H9 (cell line): Measurements from ENCODE around the gene FOXC2. TPM values are rescaled to one million over a fixed set of nuclear protein-coding genes. Genes with fewer than 3 reads are reported as not detected.

ENCODE experiments used
- DNase-seq: peaks from one replicate; pipeline ENCODE4 v3.0.0-alpha.2; 2017
- H2AFZ ChIP-seq: one replicate; pipeline ENCODE4 v1.6.1; 2013; ENCODE audit warnings: mild to moderate bottlenecking, low read length, control low read depth, moderate library complexity
- H2AK5ac ChIP-seq: 2 replicates; pipeline ENCODE4 v1.6.1; 2013; ENCODE audit warnings: low read length, control low read depth, mixed read lengths; ENCODE audit not compliant: insufficient read length
- H2BK120ac ChIP-seq: one replicate; pipeline ENCODE4 v1.6.1; 2013; ENCODE audit warnings: low read depth, mild to moderate bottlenecking, low read length, control low read depth, inconsistent platforms; ENCODE audit not compliant: poor library complexity, severe bottlenecking
- H2BK12ac ChIP-seq: 2 replicates; pipeline ENCODE4 v1.6.1; 2013; ENCODE audit warnings: low read length, control low read depth, mixed read lengths, low read depth; ENCODE audit not compliant: insufficient read length
- H2BK15ac ChIP-seq: 2 replicates; pipeline ENCODE4 v1.6.1; 2013; ENCODE audit warnings: low read depth, low read length, control low read depth
- H2BK20ac ChIP-seq: one replicate; pipeline ENCODE4 v1.6.1; 2013; ENCODE audit warnings: low read depth, mild to moderate bottlenecking, low read length, control low read depth, inconsistent platforms; ENCODE audit not compliant: poor library complexity, severe bottlenecking
- H2BK5ac ChIP-seq: 2 replicates; pipeline ENCODE4 v1.6.1; 2013; ENCODE audit warnings: low read length, control low read depth, mixed read lengths; ENCODE audit not compliant: insufficient read length
- H3K14ac ChIP-seq: 2 replicates; pipeline ENCODE4 v1.6.1; 2013; ENCODE audit warnings: low read length, control low read depth; ENCODE audit not compliant: insufficient read depth
- H3K18ac ChIP-seq: 2 replicates; pipeline ENCODE4 v1.6.1; 2013; ENCODE audit warnings: low read depth, mild to moderate bottlenecking, mixed read lengths, low read length, control low read depth; ENCODE audit not compliant: insufficient read length
- H3K23ac ChIP-seq: 2 replicates; pipeline ENCODE4 v1.6.1; 2013; ENCODE audit warnings: low read length, control low read depth, mixed read lengths, low read depth; ENCODE audit not compliant: insufficient read length
- H3K23me2 ChIP-seq: 2 replicates; pipeline ENCODE4 v1.6.1; 2013; ENCODE audit warnings: low read depth, mild to moderate bottlenecking, mixed read lengths, low read length, control low read depth; ENCODE audit not compliant: insufficient read length, poor library complexity, severe bottlenecking
- H3K27ac ChIP-seq: 2 replicates; pipeline ENCODE4 v1.5.1; 2013; ENCODE audit warnings: low read length, control low read depth, mixed read lengths, low read depth; ENCODE audit not compliant: insufficient read length
- H3K27me3 ChIP-seq: 2 replicates; pipeline ENCODE4 v1.6.1; 2013; ENCODE audit warnings: low read length, control low read depth, inconsistent platforms; ENCODE audit not compliant: insufficient read depth
- H3K4ac ChIP-seq: 2 replicates; pipeline ENCODE4 v1.6.1; 2013; ENCODE audit warnings: low read depth, mild to moderate bottlenecking, control low read depth, inconsistent platforms, low read length, moderate library complexity
- H3K4me1 ChIP-seq: 2 replicates; pipeline ENCODE4 v1.6.1; 2013; ENCODE audit warnings: low read length, control low read depth, inconsistent platforms; ENCODE audit not compliant: insufficient read depth
- H3K4me2 ChIP-seq: 2 replicates; pipeline ENCODE4 v1.6.1; 2013; ENCODE audit warnings: low read length, control low read depth, mixed read lengths; ENCODE audit not compliant: insufficient read length, insufficient read depth
- H3K56ac ChIP-seq: 2 replicates; pipeline ENCODE4 v1.6.1; 2013; ENCODE audit warnings: low read depth, mild to moderate bottlenecking, mixed read lengths, low read length, control low read depth; ENCODE audit not compliant: insufficient read length
- H3K79me1 ChIP-seq: 2 replicates; pipeline ENCODE4 v1.6.1; 2013; ENCODE audit warnings: low read depth, mild to moderate bottlenecking, moderate library complexity, low read length, control low read depth, inconsistent platforms; ENCODE audit not compliant: insufficient read depth, poor library complexity, severe bottlenecking
- H3K79me2 ChIP-seq: 2 replicates; pipeline ENCODE4 v1.6.1; 2013; ENCODE audit warnings: low read length, control low read depth, inconsistent platforms; ENCODE audit not compliant: insufficient read depth
- H3K9ac ChIP-seq: 2 replicates; pipeline ENCODE4 v1.6.1; 2013; ENCODE audit warnings: low read length, control low read depth, mixed read lengths; ENCODE audit not compliant: insufficient read length; ENCODE audit errors: extremely low read depth
- H3K9me3 ChIP-seq: one replicate; pipeline ENCODE4 v1.6.1; 2013; ENCODE audit warnings: low read depth, low read length, inconsistent platforms; ENCODE audit not compliant: control insufficient read depth
- H3T11ph ChIP-seq: one replicate; pipeline ENCODE4 v1.6.1; 2013; ENCODE audit warnings: mild to moderate bottlenecking, low read length, control low read depth, inconsistent platforms
- H4K20me1 ChIP-seq: one replicate; pipeline ENCODE4 v1.6.1; 2013; ENCODE audit not compliant: control insufficient read depth, insufficient read length, insufficient read depth
- H4K5ac ChIP-seq: 2 replicates; pipeline ENCODE4 v1.6.1; 2013; ENCODE audit warnings: low read depth, mild to moderate bottlenecking, mixed read lengths, low read length, control low read depth; ENCODE audit not compliant: insufficient read length
- H4K8ac ChIP-seq: replicated peaks from 2 replicates; pipeline ENCODE4 v1.6.1; 2013; ENCODE audit warnings: low read length, control low read depth, mixed read lengths, low read depth; ENCODE audit not compliant: insufficient read length
- H4K91ac ChIP-seq: 2 replicates; pipeline ENCODE4 v1.6.1; 2013; ENCODE audit warnings: low read depth, mild to moderate bottlenecking, moderate library complexity, mixed read lengths, low read length, control low read depth; ENCODE audit not compliant: insufficient read length
- H3K27ac Mint-ChIP-seq, 3 experiments: 2 replicates in 2 of 3; 3 replicates in 1 of 3; pipeline ENCODE4 v1.8.0; 2020 to 2021; ENCODE audit warnings: mixed read lengths in 3 of 3, mild to moderate bottlenecking in 1 of 3, moderate library complexity in 1 of 3
- H3K27me3 Mint-ChIP-seq: 2 replicates; pipeline ENCODE4 v1.8.0; 2021; ENCODE audit warnings: low read depth, mild to moderate bottlenecking, moderate library complexity, mixed read lengths
- H3K36me3 Mint-ChIP-seq, 3 experiments: 2 replicates in 2 of 3; 3 replicates in 1 of 3; pipeline ENCODE4 v1.8.0; 2020 to 2021; ENCODE audit warnings: low read depth in 3 of 3, mixed read lengths in 3 of 3; ENCODE audit not compliant: insufficient read depth in 1 of 3
- H3K4me1 Mint-ChIP-seq, 2 experiments: 2 replicates each; pipeline ENCODE4 v1.8.0; 2020; ENCODE audit warnings: mixed read lengths in 2 of 2
- H3K4me3 Mint-ChIP-seq, 2 experiments: 2 replicates in 1 of 2; 3 replicates in 1 of 2; pipeline ENCODE4 v1.8.0; 2020 to 2021; ENCODE audit warnings: mild to moderate bottlenecking in 2 of 2, mixed read lengths in 2 of 2, moderate library complexity in 1 of 2
- H3K9me3 Mint-ChIP-seq, 2 experiments: 2 replicates in 1 of 2; 3 replicates in 1 of 2; pipeline ENCODE4 v1.8.0; 2020; ENCODE audit warnings: mild to moderate bottlenecking in 2 of 2, mixed read lengths in 2 of 2, moderate library complexity in 1 of 2
- WGBS: extraction: QIAGEN DNeasy Blood & Tissue Kit; methylation state at CpG from one replicate; pipeline ENCODE4 v1.1.7; 2013; ENCODE audit warnings: missing lambda C conversion rate, low lambda C conversion rate, mixed read lengths; ENCODE audit not compliant: insufficient read length; ENCODE audit errors: extremely low coverage; 5-methylcytosine and 5-hydroxymethylcytosine counted together
- total RNA-seq: library from RNA; stranded (reverse); gene quantifications from 2 replicates; pipeline ENCODE4 v1.2.1, GENCODE V29; 2021
- TF ChIP-seq, protein P1 (sequence below): fragments of 200-600 bp; sonication (generic); conservative IDR thresholded peaks from 3 replicates; pipeline ENCODE4 v1.8.0; 2021; ENCODE audit warnings: antibody characterized with exemption, mild to moderate bottlenecking

The FOXC2 gene
- total RNA-seq, 1 experiment from 2014 or later = not detected

DNA sequence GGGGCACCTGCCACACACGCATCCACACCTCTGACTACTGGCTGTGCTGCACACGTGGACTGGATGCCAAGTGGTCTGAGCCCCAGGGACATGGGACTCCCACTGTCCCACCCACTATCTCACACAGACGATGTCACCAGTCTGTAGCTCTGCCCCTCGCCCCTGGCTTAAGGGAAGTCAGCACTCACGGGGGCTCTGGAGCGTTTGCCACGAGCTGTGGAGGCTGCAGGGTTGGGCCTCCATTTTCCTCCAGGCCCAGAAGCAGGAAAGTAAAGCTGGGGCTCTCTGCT, 34.2 kb upstream of the FOXC2 start:
- H3K23ac ChIP-seq = no peak overlapping the region
- no peak overlapping the region for H3K9ac ChIP-seq
- Mint-ChIP-seq H3K4me3 (no peak overlapping the region), H3K4me1 (peaks cover 5 to 9% of the 10 kb centered on the region in 2 experiments; a peak in 3 of 4 replicates), H3K27ac (no peak overlapping the region), H3K27me3 (peaks cover 5% of the 10 kb centered on the region), H3K9me3 (peaks cover 0 to 2% of the 10 kb centered on the region in 2 experiments; a peak in 2 of 5 replicates), H3K36me3 (peaks cover 0 to 3% (median 0%) of the 10 kb centered on the region in 3 experiments; a peak in 1 of 7 replicates)
- no peak overlapping the region for H2BK5ac ChIP-seq
- H2BK120ac ChIP-seq = no peak overlapping the region
- no peaks in the 10 kb centered on the region for H3K9me3 ChIP-seq
- H2BK12ac ChIP-seq = no peak overlapping the region
- no peak overlapping the region for H3K4ac ChIP-seq
- no peak overlapping the region for H2BK15ac ChIP-seq
- no peak overlapping the region for H4K8ac ChIP-seq
- no peaks in the 10 kb centered on the region for H3K79me1 ChIP-seq
- no peaks in the 10 kb centered on the region for H4K20me1 ChIP-seq
- no peaks in the 10 kb centered on the region for H3K4me1 ChIP-seq
- no peak overlapping the region for H2AFZ ChIP-seq
- no peak overlapping the region for H3K18ac ChIP-seq
- H3K79me2 ChIP-seq = no peaks in the 10 kb centered on the region
- H3K56ac ChIP-seq = no peak overlapping the region
- H3T11ph ChIP-seq = no peak overlapping the region
- WGBS = no CpG with 5 or more reads among the region's 7 CpGs
- no peak overlapping the region for H3K4me2 ChIP-seq
- H3K27ac ChIP-seq = no peak overlapping the region
- no peak overlapping the region for H4K91ac ChIP-seq
- no peaks in the 10 kb centered on the region for H3K23me2 ChIP-seq
- H4K5ac ChIP-seq = no peak overlapping the region
- no peak overlapping the region for H2AK5ac ChIP-seq
- no peak overlapping the region for H3K14ac ChIP-seq
- H2BK20ac ChIP-seq = no peak overlapping the region
- TF ChIP-seq, protein P1, sequence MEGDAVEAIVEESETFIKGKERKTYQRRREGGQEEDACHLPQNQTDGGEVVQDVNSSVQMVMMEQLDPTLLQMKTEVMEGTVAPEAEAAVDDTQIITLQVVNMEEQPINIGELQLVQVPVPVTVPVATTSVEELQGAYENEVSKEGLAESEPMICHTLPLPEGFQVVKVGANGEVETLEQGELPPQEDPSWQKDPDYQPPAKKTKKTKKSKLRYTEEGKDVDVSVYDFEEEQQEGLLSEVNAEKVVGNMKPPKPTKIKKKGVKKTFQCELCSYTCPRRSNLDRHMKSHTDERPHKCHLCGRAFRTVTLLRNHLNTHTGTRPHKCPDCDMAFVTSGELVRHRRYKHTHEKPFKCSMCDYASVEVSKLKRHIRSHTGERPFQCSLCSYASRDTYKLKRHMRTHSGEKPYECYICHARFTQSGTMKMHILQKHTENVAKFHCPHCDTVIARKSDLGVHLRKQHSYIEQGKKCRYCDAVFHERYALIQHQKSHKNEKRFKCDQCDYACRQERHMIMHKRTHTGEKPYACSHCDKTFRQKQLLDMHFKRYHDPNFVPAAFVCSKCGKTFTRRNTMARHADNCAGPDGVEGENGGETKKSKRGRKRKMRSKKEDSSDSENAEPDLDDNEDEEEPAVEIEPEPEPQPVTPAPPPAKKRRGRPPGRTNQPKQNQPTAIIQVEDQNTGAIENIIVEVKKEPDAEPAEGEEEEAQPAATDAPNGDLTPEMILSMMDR = no peak
- no peak for DNase-seq
- H3K27me3 ChIP-seq = no peaks in the 10 kb centered on the region
